Stimulated activated CD4-positive, alpha-beta T cell treated with anti-CD3 and anti-CD28 coated beads, Interleukin-4, amount 100 ng/mL, for 48 hours (primary cell): ENCODE measurements around the gene METTL22.

Experiments used
- DNase-seq, 2 donors: peaks; one replicate each; pipeline ENCODE4 v3.0.0-alpha.2; 2020; ENCODE audit warnings: low read depth in 2 of 2

The METTL22 gene

DNA sequence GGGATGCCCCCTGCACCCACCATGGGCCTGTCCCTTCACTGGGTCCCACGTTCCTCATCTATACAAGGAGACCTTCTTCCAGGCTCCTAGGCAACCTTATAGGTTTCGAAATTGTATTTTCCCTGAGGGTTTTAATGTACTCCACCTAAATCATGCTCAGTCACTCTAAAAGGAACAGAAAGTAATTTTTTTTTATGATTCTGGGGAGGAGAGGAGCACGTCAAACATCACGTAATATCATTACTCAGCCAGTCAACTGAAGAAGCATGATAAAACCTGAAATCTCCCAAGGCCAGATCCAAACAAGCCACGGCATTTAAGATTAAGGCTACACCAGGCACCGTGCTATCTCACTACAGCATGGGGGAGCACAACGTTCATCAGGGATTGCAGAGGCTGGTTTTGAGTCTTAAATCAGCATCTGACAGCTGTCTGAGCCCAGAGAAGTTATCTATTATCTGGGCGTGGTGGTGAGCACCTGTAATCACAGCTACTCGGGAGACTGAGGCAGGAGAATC, 27.3 kb upstream of the METTL22 start:
- DNase-seq, result no peak

DNA sequence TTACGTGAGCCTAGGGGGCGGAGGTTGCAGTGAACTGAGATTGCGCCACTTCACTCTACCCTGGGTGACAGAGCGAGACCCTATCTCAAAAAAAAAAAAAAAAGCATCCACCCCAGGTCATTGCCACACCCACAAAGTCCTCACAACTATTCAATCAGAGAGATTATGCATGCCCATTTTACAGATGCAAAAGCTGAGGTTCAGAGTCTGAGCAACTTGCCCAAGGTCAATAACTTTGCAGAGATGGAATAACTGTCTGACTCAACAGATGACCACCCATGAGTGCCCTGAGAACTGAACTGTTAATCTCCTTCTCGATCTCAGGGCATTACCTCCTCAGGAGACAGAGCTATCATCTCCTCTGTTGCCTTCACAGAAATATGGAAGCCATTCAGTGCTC, 25.7 kb upstream of the METTL22 start:
- no peak for DNase-seq

DNA sequence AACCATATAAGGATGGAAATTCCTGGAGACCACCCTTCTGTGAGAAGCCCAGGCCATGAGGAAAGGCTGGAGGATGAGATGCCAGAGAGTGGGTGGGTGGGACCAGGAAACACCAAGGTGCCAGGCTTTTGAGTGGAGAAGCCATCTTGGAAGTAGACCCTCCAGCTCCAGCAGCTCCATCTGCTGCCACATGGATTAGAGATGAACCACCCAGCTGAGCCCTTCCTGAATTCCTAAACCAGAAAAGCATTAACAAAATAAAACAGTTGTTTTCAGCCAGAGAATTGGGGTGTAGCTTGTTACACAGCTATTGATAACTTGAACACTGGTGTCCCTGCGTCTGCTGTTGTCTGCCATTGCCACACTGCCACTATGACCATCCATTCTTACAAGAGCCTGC, 24.9 kb upstream of the METTL22 start:
- DNase-seq, result no peak

DNA sequence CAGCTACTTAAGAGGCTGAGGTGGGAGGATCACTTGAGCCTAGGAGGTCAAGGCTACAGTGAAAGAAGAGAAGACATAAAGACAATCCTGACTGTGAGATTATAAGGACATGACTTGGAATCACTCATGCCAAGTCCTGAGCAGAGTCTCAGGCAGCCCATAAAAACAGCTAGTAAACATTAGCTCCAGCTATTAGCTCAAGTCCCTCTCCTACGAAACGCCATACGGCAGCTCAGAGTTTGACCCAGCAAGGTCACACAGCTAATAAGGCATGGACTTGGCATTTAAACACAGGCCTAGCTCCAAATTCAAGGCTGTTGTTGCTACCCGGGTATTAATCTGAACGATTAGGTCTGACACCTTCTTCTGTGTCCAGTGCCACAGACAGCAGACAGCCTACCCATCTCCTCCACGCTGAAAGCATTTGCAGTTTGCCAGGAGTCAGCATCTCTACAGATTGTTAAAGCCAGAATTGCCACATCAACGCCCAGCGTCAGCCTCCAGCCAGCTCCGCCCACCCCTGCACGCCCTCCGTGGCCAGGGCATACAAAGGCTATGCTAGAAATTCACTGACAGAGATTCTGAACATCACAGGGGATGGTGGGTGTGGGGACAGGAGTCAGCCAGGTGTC, 21.2 kb upstream of the METTL22 start:
- no peak for DNase-seq

- no peak for DNase-seq
Measured at GRCh38 chr16:8605554-8605953, 15.9 kb upstream of the METTL22 start.

- DNase-seq, result no peak
Measured at GRCh38 chr16:8607214-8607613, 14.3 kb upstream of the METTL22 start.

DNA sequence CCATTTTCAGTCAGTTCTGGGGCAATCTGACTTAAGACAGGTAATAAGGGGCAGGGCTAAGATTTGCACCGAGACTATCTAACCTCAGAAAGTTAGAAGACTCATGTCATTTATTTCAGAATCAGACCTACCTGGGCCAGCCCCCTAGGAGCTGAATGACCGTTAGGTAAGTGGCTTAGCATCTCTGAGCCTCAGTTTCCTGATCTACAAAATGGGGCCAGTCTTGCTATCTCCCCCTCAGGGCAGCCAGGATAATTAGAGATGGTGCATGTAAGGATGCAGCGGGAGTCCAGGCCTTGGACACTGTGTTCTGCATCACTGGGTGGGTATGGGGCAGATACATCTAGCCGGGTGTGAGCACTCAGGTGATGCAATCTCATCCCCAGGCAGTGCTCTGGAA, 10.4 kb upstream of the METTL22 start:
- DNase-seq, result no peak

- no peak for DNase-seq
Measured at GRCh38 chr16:8611886-8612600, 9.5 kb upstream of the METTL22 start.

GRCh38 chr16:8614435-8615029, 7.0 kb upstream of the METTL22 start:
- DNase-seq, result no peak

GRCh38 chr16:8619671-8620370, 1.7 kb upstream of the METTL22 start:
- no peak for DNase-seq

- DNase-seq, result no peak
Measured at GRCh38 chr16:8620535-8620934, 963 bp upstream of the METTL22 start.

DNA sequence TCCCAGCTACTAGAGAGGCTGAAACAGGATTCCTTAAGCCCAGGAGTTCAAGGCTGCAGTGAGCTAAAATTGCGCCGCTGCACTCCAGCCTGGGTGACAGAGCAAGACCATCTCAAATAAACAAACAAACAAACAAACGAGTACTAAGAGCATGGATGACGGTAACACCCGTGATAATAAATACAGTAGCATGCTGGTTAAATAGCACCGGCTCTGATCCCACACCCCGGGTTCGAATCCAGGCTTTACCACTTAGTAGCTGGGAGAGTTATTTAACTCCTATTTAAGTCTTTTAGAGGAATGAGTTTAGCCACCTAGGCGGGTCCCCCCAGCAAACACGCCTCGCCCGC, 301 bp upstream of the METTL22 start:
- no peak for DNase-seq

DNA sequence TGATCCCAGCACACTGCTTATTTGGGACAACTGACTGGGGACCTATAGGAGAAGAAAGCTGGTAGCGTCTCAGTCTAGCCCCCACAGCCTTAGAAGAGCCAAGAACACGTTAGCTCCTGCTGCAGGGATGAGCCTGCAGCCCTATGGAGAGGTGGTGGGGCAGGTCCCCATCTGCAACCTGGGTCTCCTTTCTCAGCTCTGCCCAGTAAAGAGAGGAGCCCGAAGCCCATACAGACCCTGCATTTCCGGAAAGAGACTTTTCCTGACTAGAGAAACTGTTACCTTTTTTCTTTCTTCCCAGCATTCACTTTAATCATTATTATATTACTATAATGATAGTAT, 788 bp downstream of the METTL22 start:
- no peak for DNase-seq

GRCh38 chr16:8623634-8624033, 2.1 kb downstream of the METTL22 start:
- DNase-seq, result no peak

DNA sequence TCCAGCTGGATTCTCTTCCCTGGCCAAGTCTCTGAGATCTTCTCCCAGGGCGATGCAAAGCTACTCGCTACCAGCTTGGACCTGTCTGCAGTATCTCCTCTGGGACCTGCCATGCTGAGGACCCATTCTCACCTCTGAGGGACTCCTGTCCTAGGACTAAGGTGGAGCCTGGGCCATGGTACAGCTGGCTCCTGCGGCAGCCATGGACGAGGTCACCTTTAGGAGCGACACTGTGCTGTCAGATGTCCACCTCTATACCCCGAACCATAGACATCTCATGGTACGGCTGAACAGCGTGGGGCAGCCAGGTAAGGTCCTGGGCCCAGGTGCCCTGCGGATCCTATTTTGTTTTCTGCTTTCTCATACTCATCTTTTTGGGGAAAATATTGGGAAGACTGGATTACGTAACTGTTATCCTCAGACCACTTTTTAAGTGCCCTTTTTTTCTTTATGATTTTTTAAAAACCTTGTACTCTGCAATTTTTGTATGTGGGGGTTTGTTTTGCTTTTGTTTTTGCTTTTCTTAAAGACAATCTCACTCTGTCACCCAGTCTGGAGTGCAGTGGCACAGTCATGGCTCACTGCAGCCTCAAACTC, 4.1 kb downstream of the METTL22 start:
- DNase-seq, result no peak

- DNase-seq, result no peak
Measured at GRCh38 chr16:8626946-8627345, 5.4 kb downstream of the METTL22 start.

GRCh38 chr16:8627456-8627855, 6.0 kb downstream of the METTL22 start:
- no peak for DNase-seq

DNA sequence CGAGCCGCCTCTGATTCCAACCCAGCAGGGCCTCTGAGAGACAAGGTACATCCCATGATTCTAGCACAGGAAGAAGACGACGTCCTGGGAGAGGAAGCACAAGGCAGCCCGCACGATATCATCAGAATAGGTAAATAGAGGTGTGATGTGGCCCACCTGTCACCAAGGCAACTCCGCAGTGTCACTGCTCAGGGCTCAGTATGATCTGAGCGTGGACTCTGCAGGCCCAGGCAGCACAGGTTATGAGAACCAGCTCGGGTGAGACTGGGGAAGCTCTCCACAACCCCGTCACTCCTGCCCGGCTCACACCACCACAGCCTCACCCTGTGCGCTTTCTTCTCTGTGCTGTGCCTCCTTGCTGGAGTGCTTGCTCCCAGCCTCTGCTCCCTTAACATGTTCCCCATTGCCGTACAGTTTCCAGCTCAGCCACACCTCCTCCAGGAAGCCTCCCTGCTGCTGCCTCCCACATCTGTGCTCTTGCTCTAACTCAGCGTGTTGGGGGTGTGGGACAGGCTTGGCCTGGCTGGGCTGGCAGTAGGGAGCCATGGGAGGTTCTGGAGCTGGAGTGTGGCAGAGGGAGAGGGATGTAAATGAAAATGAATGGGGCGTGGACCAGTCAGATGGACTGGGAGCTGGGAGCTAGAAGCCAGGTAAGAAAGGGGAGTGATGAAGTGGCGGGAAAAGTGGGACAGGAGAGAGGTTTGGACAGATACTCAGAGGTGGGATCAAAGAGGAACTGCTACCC, 7.7 kb downstream of the METTL22 start:
- DNase-seq, result no peak

GRCh38 chr16:8630255-8630953, 8.9 kb downstream of the METTL22 start:
- no peak for DNase-seq

- no peak for DNase-seq
Measured at GRCh38 chr16:8631373-8631772, 9.9 kb downstream of the METTL22 start.
